GM18868 (cell line): ENCODE measurements around the gene ECD.
A peak's percentile ranks its signal among the peaks of the same experiment; 100 is the strongest.

Experiments
- ATAC-seq: cut with Tn5 transposase; IDR thresholded peaks from one replicate; pipeline ENCODE4 v1.9.1; 2021; ENCODE audit warnings: mild to moderate bottlenecking, moderate library complexity; ENCODE audit not compliant: unreplicated experiment

Gene ECD

GRCh38 chr10:73167783-73168464 is at the start of gene ECD, which contains the start of gene FAM149B1:
Gene ECD (minus strand): TSS chr10:73168008. CDS start chr10:73163937, 4,071 bp downstream.
Gene FAM149B1 (plus strand): TSS chr10:73168119. CDS start chr10:73168340, 221 bp downstream.
- peak; percentile 93 for ATAC-seq

- no peak for ATAC-seq
These were observed 47.9 kb upstream of the ECD start for GRCh38 chr10:73215749-73216148.

- ATAC-seq, result no peak
These were observed 43.5 kb upstream of the ECD start for GRCh38 chr10:73211106-73211811.

GRCh38 chr10:73210395-73211105 is 42.7 kb upstream of the ECD start:
- no peak for ATAC-seq

DNA sequence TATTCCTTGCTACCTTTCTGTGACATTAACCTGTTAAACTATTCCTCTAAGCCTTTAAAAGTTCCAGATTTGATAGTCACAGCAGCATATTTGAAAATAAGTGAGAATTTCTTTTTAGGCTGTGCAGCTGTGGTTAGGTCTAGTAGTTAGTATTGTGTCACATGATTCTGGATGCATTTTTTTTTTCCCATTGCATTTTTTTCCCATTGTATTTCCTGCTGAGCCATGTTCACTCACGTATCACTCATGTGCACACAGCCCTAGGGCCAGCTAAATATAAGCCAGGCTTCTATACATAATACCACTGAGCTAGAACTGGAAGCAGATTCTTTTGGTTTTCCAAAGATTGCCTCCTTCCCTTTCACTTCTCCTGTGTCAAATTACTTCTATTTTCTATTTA is 41.9 kb upstream of the ECD start:
- no peak for ATAC-seq

DNA sequence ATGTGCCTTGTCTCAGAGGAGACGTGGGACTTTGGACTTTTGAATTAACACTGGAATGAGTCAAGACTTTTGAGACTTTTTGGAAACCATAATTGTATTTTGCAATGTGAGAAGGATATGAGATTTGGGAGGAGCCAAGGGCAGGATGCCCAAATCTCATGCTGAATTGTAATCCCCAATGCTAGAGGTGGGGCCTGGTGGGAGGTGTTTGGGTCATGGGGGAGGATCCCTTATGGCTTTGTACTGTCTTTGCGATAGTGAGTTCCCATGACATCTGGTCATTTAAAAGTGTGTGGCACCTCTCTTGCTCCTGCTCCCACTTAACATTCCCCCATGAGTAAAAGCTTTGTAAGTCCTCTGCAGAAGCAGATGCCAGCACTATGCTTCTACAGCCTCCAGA is 40.1 kb upstream of the ECD start:
- ATAC-seq, result no peak

GRCh38 chr10:73206385-73206784 is 38.6 kb upstream of the ECD start:
- no peak for ATAC-seq

DNA sequence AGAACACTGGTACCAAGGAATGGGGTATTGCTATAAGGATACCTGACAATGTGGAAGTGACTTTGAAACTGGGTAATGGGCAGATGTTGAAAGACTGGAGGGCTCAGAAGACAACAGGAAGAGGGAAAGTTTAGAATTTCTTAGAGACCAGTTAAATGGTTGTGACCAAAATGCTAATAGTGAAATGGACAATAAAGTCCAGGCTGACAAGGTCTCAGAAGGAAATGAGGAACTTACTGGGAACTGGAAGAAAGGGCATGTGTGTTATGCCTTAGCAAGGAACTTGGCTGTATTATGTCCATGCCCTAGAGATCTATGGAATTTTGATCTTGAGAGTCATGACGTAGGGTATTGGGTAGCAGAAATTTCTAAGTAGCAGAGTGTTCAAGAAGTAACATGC is 38.1 kb upstream of the ECD start:
- no peak for ATAC-seq

DNA sequence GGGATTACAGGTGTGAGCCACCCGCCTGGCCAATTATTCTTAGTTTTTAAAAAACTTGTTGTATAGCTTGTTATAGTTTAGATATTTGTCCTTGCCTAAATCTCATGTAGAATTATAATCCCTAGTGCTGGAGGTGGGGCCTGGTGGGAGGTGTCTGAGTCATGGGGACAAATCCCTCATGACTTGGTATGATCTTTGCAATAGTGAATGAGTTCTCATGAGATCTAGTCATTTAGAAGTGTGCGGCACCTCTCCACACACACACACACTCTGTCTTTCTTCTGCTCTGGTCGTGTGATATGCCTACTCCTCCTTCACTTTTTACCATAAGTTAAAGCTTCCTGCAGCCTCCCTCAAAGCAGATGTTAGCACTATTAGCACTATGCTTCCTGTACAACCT is 37.3 kb upstream of the ECD start:
- no peak for ATAC-seq

- no peak for ATAC-seq
These were observed 22.4 kb upstream of the ECD start for GRCh38 chr10:73190188-73190587.

DNA sequence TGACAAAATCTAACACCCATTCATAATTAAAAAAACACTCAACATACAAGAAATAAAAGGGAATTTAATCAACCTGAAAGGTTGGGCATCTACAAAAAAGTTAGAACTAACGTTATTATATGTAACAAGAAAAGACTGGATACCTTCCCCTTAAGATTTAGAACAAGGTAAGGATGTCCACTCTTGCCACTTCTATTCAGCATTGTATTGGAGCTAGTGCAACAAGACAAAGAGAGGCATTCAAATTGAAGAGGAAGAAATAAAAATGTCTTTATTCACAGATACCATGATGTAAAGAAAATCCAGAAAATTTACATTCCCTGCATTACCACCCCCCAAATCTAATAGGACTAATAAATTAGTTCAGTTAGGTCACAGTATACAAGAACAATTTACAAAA is 18.5 kb upstream of the ECD start:
- ATAC-seq, result no peak

DNA sequence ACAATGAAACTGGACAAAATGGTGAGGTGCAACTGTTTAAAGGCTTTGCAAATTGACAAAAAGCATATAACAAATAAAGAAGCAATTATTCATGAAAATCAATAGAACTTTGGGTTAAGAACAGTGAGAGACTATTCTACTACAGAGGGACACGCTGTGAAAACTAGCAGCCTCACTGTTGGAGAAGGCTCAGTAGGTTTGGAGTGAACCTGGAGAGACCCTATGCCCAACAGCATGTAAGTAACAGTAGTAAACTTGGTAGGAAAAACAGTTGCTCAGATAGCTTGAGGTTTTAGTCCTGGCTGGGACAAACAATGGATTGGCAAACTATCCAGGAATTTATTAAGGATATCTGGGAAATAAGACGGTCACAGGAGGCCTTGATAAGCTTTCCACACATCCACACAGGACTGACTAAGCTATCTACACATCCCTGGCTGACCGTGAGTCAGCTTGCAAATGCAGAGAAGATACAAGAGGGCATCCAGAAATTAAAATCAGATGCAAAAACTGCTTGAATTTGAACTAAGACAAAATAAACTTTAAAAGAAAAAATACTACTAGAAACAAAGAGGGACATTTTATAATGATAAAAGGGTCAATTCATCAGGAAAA is 16.0 kb upstream of the ECD start:
- ATAC-seq, result no peak

- ATAC-seq, result no peak
These were observed 14.8 kb upstream of the ECD start for GRCh38 chr10:73182568-73182967.

DNA sequence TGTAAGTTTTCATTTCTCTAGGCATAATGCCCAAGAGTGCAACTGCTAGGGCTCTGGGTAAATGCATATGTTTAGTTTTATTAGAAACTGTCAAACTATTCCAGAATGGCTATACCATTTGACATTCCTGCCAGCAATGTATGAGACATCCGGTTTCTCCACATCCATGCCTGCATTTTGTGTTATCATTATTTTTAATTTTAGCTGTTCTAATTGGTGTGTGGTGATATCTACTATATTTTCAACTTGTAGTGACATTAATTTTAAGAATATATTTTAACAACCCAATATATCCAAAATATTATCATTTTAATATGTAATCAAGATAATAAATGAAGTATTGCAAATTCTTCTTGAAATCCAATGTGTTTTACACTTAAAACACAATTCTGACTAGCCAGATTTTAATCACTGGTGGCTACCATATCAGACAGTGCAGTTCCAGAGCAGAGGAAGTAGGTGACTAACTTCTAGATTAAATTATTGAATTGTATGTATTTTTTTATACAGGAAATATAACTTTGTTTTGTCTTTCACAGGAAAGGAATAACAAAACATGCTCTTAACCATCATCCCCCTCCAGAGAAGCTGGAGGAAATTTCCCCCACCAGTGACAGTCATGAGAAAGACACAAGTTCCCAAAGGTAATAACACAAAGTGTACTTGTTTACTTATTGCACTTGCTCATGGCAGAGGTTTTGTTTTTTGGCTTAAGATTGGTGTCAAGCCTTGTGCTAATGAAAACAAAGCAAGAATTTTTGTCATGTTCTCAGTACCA is 6.5 kb upstream of the ECD start:
- ATAC-seq, result no peak

- no peak for ATAC-seq
These were observed 5.1 kb upstream of the ECD start for GRCh38 chr10:73172867-73173266.

DNA sequence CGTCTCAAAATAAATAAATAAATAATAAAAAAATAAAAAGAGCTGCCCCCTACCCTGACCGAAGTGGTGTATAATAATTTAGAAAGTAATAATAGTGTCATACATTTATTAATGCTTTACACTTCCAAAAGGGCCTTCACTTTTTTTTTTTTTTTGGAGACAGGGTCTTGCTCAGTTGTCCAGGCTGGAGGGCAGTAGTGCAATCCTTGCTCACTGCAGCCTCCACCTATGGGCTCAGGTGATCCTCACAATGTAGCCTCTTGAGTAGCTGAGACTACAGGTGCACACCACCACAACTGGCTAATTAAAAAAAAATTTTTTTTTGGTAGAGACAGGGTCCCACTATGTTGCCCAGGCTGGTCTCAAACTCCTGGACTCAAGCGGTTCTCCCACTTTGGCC is 1.5 kb upstream of the ECD start:
- no peak for ATAC-seq

DNA sequence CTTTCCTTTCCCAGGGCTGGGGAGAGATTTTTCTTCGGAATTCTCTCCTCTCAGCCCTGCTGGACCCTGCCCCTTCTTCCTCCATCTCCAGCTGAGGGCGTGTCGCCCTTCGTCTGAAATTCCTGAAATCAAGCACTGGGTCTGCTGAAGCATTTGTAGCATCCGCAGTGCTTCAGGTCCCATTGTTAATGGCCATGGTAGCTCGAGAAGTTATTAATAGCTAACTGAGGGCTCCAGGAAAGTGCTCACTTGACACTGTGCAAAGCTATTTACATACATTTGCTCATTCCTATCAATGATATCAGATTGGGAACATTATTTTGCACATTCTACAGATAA is 626 bp upstream of the ECD start:
- ATAC-seq, result peak; percentile 18

GRCh38 chr10:73167458-73167782 is 388 bp downstream of the ECD start:
- ATAC-seq, result no peak

- ATAC-seq, result no peak
These were observed 836 bp downstream of the ECD start for GRCh38 chr10:73166972-73167371.

DNA sequence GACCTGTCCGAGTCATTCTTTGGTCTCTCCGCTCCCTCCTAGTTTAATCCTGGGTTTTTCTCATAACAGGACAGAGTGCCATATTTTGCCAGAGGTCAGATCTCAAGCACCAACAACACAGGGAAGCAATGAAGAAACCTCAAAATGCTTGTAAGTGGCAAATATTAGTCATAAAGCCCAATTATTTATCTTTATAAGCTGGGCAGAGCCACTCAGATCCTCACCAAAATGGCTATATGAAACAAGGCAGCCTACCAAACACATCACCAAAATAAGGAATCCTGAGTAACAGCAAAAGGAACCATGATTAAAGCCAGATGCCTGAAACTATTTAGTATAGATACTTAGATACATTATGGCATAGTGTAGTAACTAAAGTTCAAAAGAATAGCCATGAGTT is 4.7 kb downstream of the ECD start:
- no peak for ATAC-seq

DNA sequence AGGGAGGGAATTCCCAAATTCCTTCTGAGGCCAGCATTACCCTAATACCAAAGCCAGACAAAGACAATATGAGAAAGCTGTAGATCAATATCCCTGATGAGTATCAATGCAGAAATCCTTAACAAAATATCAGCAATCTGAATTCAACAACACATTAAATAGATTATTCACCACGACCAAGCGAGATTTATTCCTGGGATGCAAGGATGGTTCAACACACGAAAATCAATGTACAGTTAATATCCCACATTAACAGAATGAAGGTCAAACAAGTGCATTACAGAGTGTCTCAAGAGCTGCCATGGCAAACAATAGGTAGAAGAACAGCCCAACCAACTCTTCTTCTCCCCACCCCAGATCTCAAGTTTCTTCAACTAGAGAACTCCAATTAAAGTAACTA is 6.1 kb downstream of the ECD start:
- no peak for ATAC-seq
